ENCODE data around the gene TM4SF18. TPM values are rescaled to one million over a fixed set of nuclear protein-coding genes. Genes with fewer than 3 reads are reported as not detected.

TM4SF18 gene
- total and polyA plus RNA-seq, 7 donors = 1.8 to 7.7 (median 3.4) TPM

DNA sequence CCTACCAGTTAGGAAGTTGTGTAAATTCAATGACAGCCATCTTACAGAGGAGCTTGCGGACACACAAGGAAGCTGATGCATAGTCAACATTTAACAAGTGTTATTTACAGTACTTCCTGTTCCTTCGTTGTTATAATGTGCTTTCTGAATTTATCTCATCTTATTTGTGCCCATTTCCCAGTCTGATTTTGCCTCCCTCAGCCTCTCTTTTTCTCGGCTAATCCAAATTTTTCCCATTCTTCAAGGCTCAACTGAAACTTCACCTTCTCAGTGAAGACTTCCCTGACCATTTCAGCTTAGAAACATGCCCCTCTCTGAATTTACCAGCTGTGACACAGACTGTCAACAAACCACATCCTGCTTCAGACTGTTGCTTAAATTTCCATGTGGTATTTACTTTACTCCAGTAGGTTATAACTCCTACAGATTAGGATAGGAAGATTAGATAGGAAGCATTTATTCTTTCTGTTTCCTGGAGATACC is 56.1 kb downstream of the TM4SF18 start:
- H3K36me3 ChIP-seq (ENCODE audit: insufficient read depth in 1 of 2, low read depth in 1 of 2) = no peaks in the 10 kb centered on the region
- TF ChIP-seq, protein P1, sequence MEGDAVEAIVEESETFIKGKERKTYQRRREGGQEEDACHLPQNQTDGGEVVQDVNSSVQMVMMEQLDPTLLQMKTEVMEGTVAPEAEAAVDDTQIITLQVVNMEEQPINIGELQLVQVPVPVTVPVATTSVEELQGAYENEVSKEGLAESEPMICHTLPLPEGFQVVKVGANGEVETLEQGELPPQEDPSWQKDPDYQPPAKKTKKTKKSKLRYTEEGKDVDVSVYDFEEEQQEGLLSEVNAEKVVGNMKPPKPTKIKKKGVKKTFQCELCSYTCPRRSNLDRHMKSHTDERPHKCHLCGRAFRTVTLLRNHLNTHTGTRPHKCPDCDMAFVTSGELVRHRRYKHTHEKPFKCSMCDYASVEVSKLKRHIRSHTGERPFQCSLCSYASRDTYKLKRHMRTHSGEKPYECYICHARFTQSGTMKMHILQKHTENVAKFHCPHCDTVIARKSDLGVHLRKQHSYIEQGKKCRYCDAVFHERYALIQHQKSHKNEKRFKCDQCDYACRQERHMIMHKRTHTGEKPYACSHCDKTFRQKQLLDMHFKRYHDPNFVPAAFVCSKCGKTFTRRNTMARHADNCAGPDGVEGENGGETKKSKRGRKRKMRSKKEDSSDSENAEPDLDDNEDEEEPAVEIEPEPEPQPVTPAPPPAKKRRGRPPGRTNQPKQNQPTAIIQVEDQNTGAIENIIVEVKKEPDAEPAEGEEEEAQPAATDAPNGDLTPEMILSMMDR (IDR thresholded peaks at IDR 0.05) = no peak
- intact Hi-C loops (cut with DNase I) = loop anchor here in 1 of 2 donors (10.0 kb wide), 1 partner anchor 413 kb away; the partner anchor contains the start of gene CPA3
- ATAC-seq = peak in 1 of 4 donors; percentile 36
- H3K27ac ChIP-seq = no peak overlapping the region
- peaks cover 3% of the 10 kb centered on the region for H3K4me1 ChIP-seq
- no peak for DNase-seq
- H3K9me3 ChIP-seq = no peaks in the 10 kb centered on the region
- WGBS, 3 donors = 68 to 76% (median 74%) methylated on average over 3 of the region's 3 CpGs
- no peak overlapping the region for H3K4me3 ChIP-seq
- H3K27me3 ChIP-seq (ENCODE audit: insufficient read depth in 3 of 3, low read length in 2 of 3) = no peaks in the 10 kb centered on the region

DNA sequence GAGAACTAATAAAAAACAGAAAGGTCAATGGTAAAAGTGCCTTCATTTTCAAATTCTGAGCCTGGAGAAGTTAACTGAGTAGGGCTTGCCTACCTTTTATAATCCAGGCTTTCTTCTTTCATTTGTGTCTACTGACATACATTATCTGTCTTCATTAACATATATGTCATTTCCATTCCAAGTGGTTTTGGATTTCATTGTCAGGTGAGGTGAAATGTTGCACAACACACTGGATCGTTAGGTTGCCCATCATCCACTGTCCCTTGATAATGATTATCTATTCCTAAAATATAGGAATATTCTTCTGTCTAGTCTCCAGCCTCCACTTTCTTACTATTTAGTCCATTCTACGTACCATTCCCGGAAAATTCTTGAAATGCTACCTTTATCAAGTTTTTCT is 56.8 kb downstream of the TM4SF18 start:
- 77 to 89% (median 85%) methylated on average over 3 of the region's 3 CpGs for WGBS, 3 donors
- intact Hi-C loops (cut with DNase I) = loop anchor here in 1 of 2 donors (10.0 kb wide), 1 partner anchor 412 kb away; the partner anchor contains the start of gene CPA3

DNA sequence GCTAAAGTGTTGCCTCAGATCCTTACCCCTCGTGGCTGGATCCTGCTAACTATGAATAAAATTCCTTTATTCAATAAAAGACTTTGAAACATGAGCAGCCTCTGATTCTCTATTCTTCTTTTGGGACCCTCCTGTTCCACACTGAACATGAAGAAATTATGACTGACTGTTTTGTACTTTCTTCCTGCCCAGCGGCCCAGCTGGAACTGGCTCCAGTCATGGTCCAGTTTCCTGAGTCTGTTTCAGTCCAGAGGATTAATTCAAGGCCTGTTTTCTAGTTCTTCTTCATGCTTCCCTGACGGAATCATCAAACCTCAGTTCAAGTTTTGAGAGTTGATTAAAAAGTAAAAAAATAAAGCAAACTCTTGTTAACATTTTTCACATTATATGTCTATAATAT is 59.2 kb downstream of the TM4SF18 start:
- DNase-seq (no peak), ATAC-seq (peak in 2 of 4 donors; percentile 13 to 38)
- no peak overlapping the region for H3K27ac ChIP-seq
- TF ChIP-seq, protein P1 (IDR thresholded peaks at IDR 0.05) = no peak
- WGBS, 3 donors = 44 to 50% (median 49%) methylated on average over 3 of the region's 3 CpGs
- H3K4me1 ChIP-seq = peaks cover 3% of the 10 kb centered on the region
- no peaks in the 10 kb centered on the region for H3K36me3 ChIP-seq (ENCODE audit: insufficient read depth in 1 of 2, low read depth in 1 of 2)
- no peaks in the 10 kb centered on the region for H3K9me3 ChIP-seq
- intact Hi-C loops (cut with DNase I) = loop anchor here (5.0 to 10.0 kb wide), 3 partner anchors 317 to 412 kb away; partner anchors contain the start of gene CPA3 (in 1 of the 2)
- no peaks in the 10 kb centered on the region for H3K27me3 ChIP-seq (ENCODE audit: insufficient read depth in 3 of 3, low read length in 2 of 3)
- no peak overlapping the region for H3K4me3 ChIP-seq

More for the DNA sequence above, 56.8 kb downstream of the TM4SF18 start:
- H3K27ac ChIP-seq = no peak overlapping the region
- H3K4me1 ChIP-seq = peaks cover 3% of the 10 kb centered on the region
- H3K4me3 ChIP-seq = no peak overlapping the region
- no peaks in the 10 kb centered on the region for H3K36me3 ChIP-seq (ENCODE audit: insufficient read depth in 1 of 2, low read depth in 1 of 2)
- DNase-seq (no peak), ATAC-seq (no peak)
- no peaks in the 10 kb centered on the region for H3K27me3 ChIP-seq (ENCODE audit: insufficient read depth in 3 of 3, low read length in 2 of 3)
- no peaks in the 10 kb centered on the region for H3K9me3 ChIP-seq
- TF ChIP-seq, protein P1 (IDR thresholded peaks at IDR 0.05) = no peak

DNA sequence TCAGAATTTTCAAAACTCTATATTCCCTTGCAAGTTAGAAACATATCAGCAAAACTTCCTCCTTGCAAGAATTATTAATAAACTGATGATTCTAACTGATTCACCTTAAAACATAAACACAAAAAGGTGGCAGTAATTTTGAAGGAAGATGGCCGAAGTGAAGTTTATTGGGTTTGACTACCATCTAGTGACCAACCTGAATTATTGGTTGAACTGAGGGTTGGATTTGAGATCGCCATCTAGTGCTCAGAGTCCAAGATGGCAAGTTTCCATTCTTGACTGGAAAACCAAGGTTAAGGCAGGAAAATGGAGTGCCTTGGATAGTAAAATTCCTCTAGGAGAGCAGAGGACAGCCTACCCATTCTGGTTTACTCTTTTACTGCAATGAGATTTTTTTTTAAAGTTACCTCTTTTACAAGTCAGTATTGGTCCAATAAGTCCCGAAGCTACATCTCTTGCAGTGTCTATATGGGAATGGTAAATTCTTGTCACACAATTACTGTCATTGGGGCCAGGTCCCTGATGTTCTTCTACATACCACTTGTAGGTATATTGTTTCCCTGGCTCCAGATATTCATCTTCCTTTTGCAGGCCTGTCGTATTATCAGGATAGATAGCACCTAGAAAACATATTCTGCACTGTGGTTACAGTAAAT is 60.2 kb downstream of the TM4SF18 start:
- no peak overlapping the region for H3K27ac ChIP-seq
- TF ChIP-seq, protein P1 (IDR thresholded peaks at IDR 0.05) = peak; percentile 96
- H3K9me3 ChIP-seq = no peaks in the 10 kb centered on the region
- 44 to 47% (median 45%) methylated on average over 4 of the region's 4 CpGs for WGBS, 3 donors
- intact Hi-C loops (cut with DNase I) = loop anchor here (1.0 to 10.0 kb wide), 6 partner anchors 152 to 411 kb away; partner anchors contain the start of gene CPA3 (in 1 of the 2)
- DNase-seq (no peak), ATAC-seq (peak; percentile 80 to 96 (median 90))
- H3K4me1 ChIP-seq = peaks cover 3% of the 10 kb centered on the region
- no peak overlapping the region for H3K4me3 ChIP-seq
- H3K36me3 ChIP-seq (ENCODE audit: insufficient read depth in 1 of 2, low read depth in 1 of 2) = no peaks in the 10 kb centered on the region
- H3K27me3 ChIP-seq (ENCODE audit: insufficient read depth in 3 of 3, low read length in 2 of 3) = no peaks in the 10 kb centered on the region

All from psoas muscle (tissue), 8 donors.